Stomach smooth muscle (tissue), 2 donors: ENCODE data around the gene SRP68.

Source experiments
- H3K27ac ChIP-seq: one replicate; pipeline ENCODE4 v1.7.0; 2013; ENCODE audit warnings: mild to moderate bottlenecking, low read length, inconsistent platforms
- H3K27me3 ChIP-seq, 2 donors: one replicate each; pipeline ENCODE4 v1.7.0; 2013; ENCODE audit warnings: low read length in 2 of 2; ENCODE audit not compliant: insufficient read depth in 2 of 2, control insufficient read depth in 1 of 2
- H3K36me3 ChIP-seq, 2 donors: one replicate each; pipeline ENCODE4 v1.7.0; 2013; ENCODE audit warnings: low read length in 2 of 2; ENCODE audit not compliant: control insufficient read depth in 2 of 2, insufficient read depth in 2 of 2
- H3K4me1 ChIP-seq: one replicate; pipeline ENCODE4 v1.7.0; 2013; ENCODE audit warnings: low read length; ENCODE audit not compliant: control insufficient read depth, insufficient read depth
- H3K4me3 ChIP-seq, 2 donors: one replicate each; pipeline ENCODE4 v1.7.0; 2013; ENCODE audit warnings: low read length in 2 of 2
- H3K9ac ChIP-seq, 2 donors: one replicate each; pipeline ENCODE4 v1.7.0; 2013; ENCODE audit warnings: low read length in 2 of 2, mild to moderate bottlenecking in 1 of 2
- H3K9me3 ChIP-seq, 2 donors: one replicate each; pipeline ENCODE4 v1.7.0; 2013; ENCODE audit warnings: low read length in 2 of 2; ENCODE audit not compliant: control insufficient read depth in 2 of 2
- donor health status: healthy.
- donor health status: Pancreatic carcinoma.

SRP68 gene

GRCh38 chr17:76023900-76024237 lies 48.4 kb downstream of the SRP68 start:
- Histone ChIP-seq H3K4me1 (no peaks in the 10 kb centered on the region), H3K4me3 (no peak overlapping the region), H3K36me3 (no peaks in the 10 kb centered on the region), H3K9me3 (no peaks in the 10 kb centered on the region), H3K9ac (no peak overlapping the region), H3K27ac (no peak overlapping the region), H3K27me3 (no peaks in the 10 kb centered on the region)

GRCh38 chr17:76022973-76023899 lies 49.1 kb downstream of the SRP68 start:
- no peaks in the 10 kb centered on the region for H3K9me3 ChIP-seq
- no peaks in the 10 kb centered on the region for H3K4me1 ChIP-seq
- no peaks in the 10 kb centered on the region for H3K27me3 ChIP-seq
- no peaks in the 10 kb centered on the region for H3K36me3 ChIP-seq
- no peak overlapping the region for H3K4me3 ChIP-seq
- no peak overlapping the region for H3K9ac ChIP-seq
- H3K27ac ChIP-seq = no peak overlapping the region

GRCh38 chr17:76022285-76022684 lies 50.0 kb downstream of the SRP68 start:
- H3K27ac ChIP-seq = no peak overlapping the region
- H3K4me1 ChIP-seq = no peaks in the 10 kb centered on the region
- no peaks in the 10 kb centered on the region for H3K36me3 ChIP-seq
- no peaks in the 10 kb centered on the region for H3K27me3 ChIP-seq
- H3K9me3 ChIP-seq = no peaks in the 10 kb centered on the region
- H3K4me3 ChIP-seq = no peak overlapping the region
- no peak overlapping the region for H3K9ac ChIP-seq

GRCh38 chr17:76019833-76020467 lies 52.4 kb downstream of the SRP68 start:
- H3K4me1 ChIP-seq = no peaks in the 10 kb centered on the region
- no peak overlapping the region for H3K4me3 ChIP-seq
- no peak overlapping the region for H3K27ac ChIP-seq
- H3K9me3 ChIP-seq = no peaks in the 10 kb centered on the region
- H3K27me3 ChIP-seq = no peaks in the 10 kb centered on the region
- H3K36me3 ChIP-seq = no peaks in the 10 kb centered on the region
- H3K9ac ChIP-seq = no peak overlapping the region

GRCh38 chr17:76018801-76019200 lies 53.5 kb downstream of the SRP68 start:
- H3K27ac ChIP-seq = no peak overlapping the region

GRCh38 chr17:76018340-76018680 lies 54.0 kb downstream of the SRP68 start:
- no peaks in the 10 kb centered on the region for H3K27me3 ChIP-seq
- no peak overlapping the region for H3K4me3 ChIP-seq
- H3K4me1 ChIP-seq = peaks cover 7% of the 10 kb centered on the region
- H3K27ac ChIP-seq = no peak overlapping the region
- no peaks in the 10 kb centered on the region for H3K9me3 ChIP-seq
- H3K36me3 ChIP-seq = no peaks in the 10 kb centered on the region
- no peak overlapping the region for H3K9ac ChIP-seq

More at GRCh38 chr17:76018801-76019200, 53.5 kb downstream of the SRP68 start:
- H3K4me1 ChIP-seq = peaks cover 7% of the 10 kb centered on the region
- H3K27me3 ChIP-seq = no peaks in the 10 kb centered on the region
- no peak overlapping the region for H3K4me3 ChIP-seq
- H3K36me3 ChIP-seq = no peaks in the 10 kb centered on the region
- no peaks in the 10 kb centered on the region for H3K9me3 ChIP-seq
- no peak overlapping the region for H3K9ac ChIP-seq

- H3K27me3 ChIP-seq = no peaks in the 10 kb centered on the region
- no peak overlapping the region for H3K27ac ChIP-seq
- no peaks in the 10 kb centered on the region for H3K36me3 ChIP-seq
Measured at GRCh38 chr17:76017481-76018339, 54.6 kb downstream of the SRP68 start.

GRCh38 chr17:76014925-76015261 lies 57.4 kb downstream of the SRP68 start:
- no peak overlapping the region for H3K27ac ChIP-seq
- H3K9ac ChIP-seq = no peak overlapping the region
- peaks cover 7% of the 10 kb centered on the region for H3K4me1 ChIP-seq
- no peaks in the 10 kb centered on the region for H3K27me3 ChIP-seq
- no peaks in the 10 kb centered on the region for H3K36me3 ChIP-seq
- no peaks in the 10 kb centered on the region for H3K9me3 ChIP-seq
- H3K4me3 ChIP-seq = no peak overlapping the region

More at GRCh38 chr17:76017481-76018339, 54.6 kb downstream of the SRP68 start:
- Histone ChIP-seq H3K4me1 (peaks cover 7% of the 10 kb centered on the region), H3K4me3 (no peak overlapping the region), H3K9me3 (no peaks in the 10 kb centered on the region), H3K9ac (no peak overlapping the region)

- Histone ChIP-seq H3K4me1 (peaks cover 7% of the 10 kb centered on the region), H3K27me3 (no peaks in the 10 kb centered on the region), H3K36me3 (no peaks in the 10 kb centered on the region), H3K9ac (peak overlapping the region; percentile 32 to 51), H3K9me3 (no peaks in the 10 kb centered on the region), H3K27ac (no peak overlapping the region), H3K4me3 (no peak overlapping the region)
Measured at GRCh38 chr17:76014100-76014924, 58.0 kb downstream of the SRP68 start.

- H3K4me3 ChIP-seq = no peak overlapping the region
Measured at GRCh38 chr17:76013377-76013932, 58.9 kb downstream of the SRP68 start.

More at GRCh38 chr17:76013377-76013932, 58.9 kb downstream of the SRP68 start:
- H3K9me3 ChIP-seq = no peaks in the 10 kb centered on the region
- H3K36me3 ChIP-seq = no peaks in the 10 kb centered on the region
- H3K27me3 ChIP-seq = no peaks in the 10 kb centered on the region
- peaks cover 7% of the 10 kb centered on the region for H3K4me1 ChIP-seq
- H3K9ac ChIP-seq = no peak overlapping the region
- no peak overlapping the region for H3K27ac ChIP-seq
